ENCODE measurements around the gene SNX18. TPM values are rescaled to one million over a fixed set of nuclear protein-coding genes. Genes with fewer than 3 reads are reported as not detected.

Gene SNX18
- total RNA-seq, 1 donor from 2014 or later: 38.8 TPM

DNA sequence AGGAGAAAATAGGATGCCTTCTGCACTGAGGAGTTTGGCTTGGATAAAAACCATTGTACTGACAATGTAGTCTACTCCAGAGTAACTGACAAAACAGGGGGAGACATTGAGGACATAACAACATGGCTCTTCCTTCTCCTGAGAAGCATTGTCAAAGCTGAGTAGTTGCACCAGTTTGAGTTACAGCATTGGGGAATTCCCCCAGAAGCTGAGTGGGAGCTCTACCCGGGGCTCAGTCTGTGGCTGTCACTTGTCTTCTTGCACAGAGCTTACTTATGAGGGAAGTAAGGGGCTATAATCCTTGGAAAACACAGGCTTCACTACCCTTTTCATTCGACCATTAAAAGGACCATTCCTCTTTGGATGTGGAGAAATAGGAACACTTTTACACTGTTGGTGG lies 40.9 kb upstream of the SNX18 start:
- DNase-seq (ENCODE audit: low read depth) (no peak), FAIRE-seq (no peak)
- H3K27ac Mint-ChIP-seq (ENCODE audit: unreplicated experiment): no peak overlapping the region
- H3K9me3 ChIP-seq (ENCODE audit: insufficient read depth, low read depth, low read length): no peaks in the 10 kb centered on the region
- no peak overlapping the region for H3K4me2 ChIP-seq (ENCODE audit: low read length)
- H3K27me3 Mint-ChIP-seq (ENCODE audit: low read depth, unreplicated experiment): peaks cover 3% of the 10 kb centered on the region
- H4K20me1 ChIP-seq (ENCODE audit: insufficient read depth, low read length): no peaks in the 10 kb centered on the region
- no peaks in the 10 kb centered on the region for H3K36me3 Mint-ChIP-seq (ENCODE audit: low read depth, unreplicated experiment)
- no peak overlapping the region for H3K9ac ChIP-seq (ENCODE audit: low read length)
- no peaks in the 10 kb centered on the region for H3K9me3 Mint-ChIP-seq (ENCODE audit: unreplicated experiment)
- H3K4me1 ChIP-seq (ENCODE audit: insufficient read depth, low read length): no peaks in the 10 kb centered on the region
- H2AFZ ChIP-seq (ENCODE audit: low read depth, low read length): no peak overlapping the region
- no peak overlapping the region for H3K27ac ChIP-seq (ENCODE audit: low read depth, low read length)
- no peaks in the 10 kb centered on the region for H3K36me3 ChIP-seq (ENCODE audit: insufficient read depth, low read length)
- no peak overlapping the region for H3K4me3 Mint-ChIP-seq (ENCODE audit: unreplicated experiment)
- no peaks in the 10 kb centered on the region for H3K79me2 ChIP-seq (ENCODE audit: insufficient read depth, low read length)
- no peak overlapping the region for H3K4me3 ChIP-seq (ENCODE audit: insufficient read depth, low read depth, low read length)
- no peak for TF ChIP-seq EZH2 (IDR thresholded peaks at IDR 0.05; ENCODE audit: insufficient read depth, low read length)
- TF ChIP-seq, protein P1, sequence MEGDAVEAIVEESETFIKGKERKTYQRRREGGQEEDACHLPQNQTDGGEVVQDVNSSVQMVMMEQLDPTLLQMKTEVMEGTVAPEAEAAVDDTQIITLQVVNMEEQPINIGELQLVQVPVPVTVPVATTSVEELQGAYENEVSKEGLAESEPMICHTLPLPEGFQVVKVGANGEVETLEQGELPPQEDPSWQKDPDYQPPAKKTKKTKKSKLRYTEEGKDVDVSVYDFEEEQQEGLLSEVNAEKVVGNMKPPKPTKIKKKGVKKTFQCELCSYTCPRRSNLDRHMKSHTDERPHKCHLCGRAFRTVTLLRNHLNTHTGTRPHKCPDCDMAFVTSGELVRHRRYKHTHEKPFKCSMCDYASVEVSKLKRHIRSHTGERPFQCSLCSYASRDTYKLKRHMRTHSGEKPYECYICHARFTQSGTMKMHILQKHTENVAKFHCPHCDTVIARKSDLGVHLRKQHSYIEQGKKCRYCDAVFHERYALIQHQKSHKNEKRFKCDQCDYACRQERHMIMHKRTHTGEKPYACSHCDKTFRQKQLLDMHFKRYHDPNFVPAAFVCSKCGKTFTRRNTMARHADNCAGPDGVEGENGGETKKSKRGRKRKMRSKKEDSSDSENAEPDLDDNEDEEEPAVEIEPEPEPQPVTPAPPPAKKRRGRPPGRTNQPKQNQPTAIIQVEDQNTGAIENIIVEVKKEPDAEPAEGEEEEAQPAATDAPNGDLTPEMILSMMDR (IDR thresholded peaks at IDR 0.05; ENCODE audit: insufficient read depth, low read depth, low read length): no peak
- peaks cover 6% of the 10 kb centered on the region for H3K4me1 Mint-ChIP-seq (ENCODE audit: low read depth, unreplicated experiment)
- H3K27me3 ChIP-seq (ENCODE audit: insufficient read depth, low read length): peaks cover 2% of the 10 kb centered on the region

DNA sequence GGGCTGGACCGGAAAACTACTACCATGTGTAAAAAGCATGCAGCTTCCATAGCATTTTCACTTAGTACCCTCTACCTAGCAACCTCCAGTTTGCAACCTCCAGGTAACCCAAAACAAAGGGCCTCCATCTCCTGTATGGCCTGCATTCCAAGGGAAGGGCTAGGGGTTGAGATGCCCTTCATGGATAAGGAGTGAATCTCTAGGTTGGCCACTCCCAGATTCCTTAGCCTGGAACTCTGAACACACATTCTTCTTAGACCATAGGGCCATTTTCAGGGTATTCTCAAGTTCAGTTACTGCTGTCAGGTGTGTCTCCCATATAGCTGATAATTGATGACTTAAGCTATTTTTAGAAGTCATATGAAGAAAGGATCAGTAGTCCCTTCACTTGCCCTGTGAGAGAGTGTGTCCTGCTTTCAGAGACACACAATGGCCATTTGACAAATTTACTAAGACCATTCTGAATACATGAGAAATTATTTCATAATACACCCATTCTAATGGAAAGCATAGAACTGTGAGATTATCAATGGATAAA lies 39.5 kb upstream of the SNX18 start:
- Mint-ChIP-seq H3K27ac (ENCODE audit: unreplicated experiment) (no peak overlapping the region), H3K36me3 (ENCODE audit: low read depth, unreplicated experiment) (no peaks in the 10 kb centered on the region)
- no peak for FAIRE-seq

DNA sequence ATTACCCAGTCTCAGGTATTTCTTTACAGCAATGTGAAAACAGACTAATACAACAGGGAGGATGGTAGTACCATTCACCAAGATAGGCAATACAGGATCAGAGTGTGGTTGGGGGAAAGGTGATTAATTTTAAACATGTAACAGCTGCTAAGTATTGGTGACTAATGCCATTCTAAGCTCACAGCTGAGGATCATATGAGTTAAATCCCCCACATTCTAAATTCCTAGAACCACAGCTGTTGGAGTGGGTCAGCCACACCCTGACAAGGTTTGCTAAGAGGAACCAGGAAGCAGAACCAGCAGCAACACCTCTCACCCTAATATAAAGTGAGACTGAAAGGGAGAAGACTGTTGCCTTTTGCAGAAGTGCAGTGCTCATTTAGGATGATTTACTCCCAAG lies 37.3 kb upstream of the SNX18 start:
- TF ChIP-seq EZH2 (IDR thresholded peaks at IDR 0.05; ENCODE audit: insufficient read depth, low read length): no peak
- TF ChIP-seq, protein P1 (IDR thresholded peaks at IDR 0.05; ENCODE audit: insufficient read depth, low read depth, low read length): no peak
- Mint-ChIP-seq H3K27ac (ENCODE audit: unreplicated experiment) (no peak overlapping the region), H3K36me3 (ENCODE audit: low read depth, unreplicated experiment) (no peaks in the 10 kb centered on the region), H3K4me1 (ENCODE audit: low read depth, unreplicated experiment) (peaks cover 11% of the 10 kb centered on the region), H3K27me3 (ENCODE audit: low read depth, unreplicated experiment) (peaks cover 5% of the 10 kb centered on the region), H3K4me3 (ENCODE audit: unreplicated experiment) (no peak overlapping the region), H3K9me3 (ENCODE audit: unreplicated experiment) (no peaks in the 10 kb centered on the region)
- FAIRE-seq (no peak), DNase-seq (ENCODE audit: low read depth) (peak; percentile 35)
- Histone ChIP-seq H3K27ac (ENCODE audit: low read depth, low read length) (no peak overlapping the region), H3K4me2 (ENCODE audit: low read length) (no peak overlapping the region), H3K4me3 (ENCODE audit: insufficient read depth, low read depth, low read length) (no peak overlapping the region), H3K9me3 (ENCODE audit: insufficient read depth, low read depth, low read length) (no peaks in the 10 kb centered on the region), H3K9ac (ENCODE audit: low read length) (no peak overlapping the region), H2AFZ (ENCODE audit: low read depth, low read length) (no peak overlapping the region), H3K27me3 (ENCODE audit: insufficient read depth, low read length) (peaks cover 2% of the 10 kb centered on the region), H3K79me2 (ENCODE audit: insufficient read depth, low read length) (no peaks in the 10 kb centered on the region), H3K4me1 (ENCODE audit: insufficient read depth, low read length) (no peaks in the 10 kb centered on the region), H4K20me1 (ENCODE audit: insufficient read depth, low read length) (no peaks in the 10 kb centered on the region), H3K36me3 (ENCODE audit: insufficient read depth, low read length) (no peaks in the 10 kb centered on the region)

More for the DNA sequence above, 39.5 kb upstream of the SNX18 start:
- Histone ChIP-seq H3K27ac (ENCODE audit: low read depth, low read length) (no peak overlapping the region), H3K36me3 (ENCODE audit: insufficient read depth, low read length) (no peaks in the 10 kb centered on the region), H3K9ac (ENCODE audit: low read length) (no peak overlapping the region), H3K79me2 (ENCODE audit: insufficient read depth, low read length) (no peaks in the 10 kb centered on the region), H3K27me3 (ENCODE audit: insufficient read depth, low read length) (peaks cover 2% of the 10 kb centered on the region), H3K4me1 (ENCODE audit: insufficient read depth, low read length) (no peaks in the 10 kb centered on the region), H3K4me3 (ENCODE audit: insufficient read depth, low read depth, low read length) (no peak overlapping the region), H4K20me1 (ENCODE audit: insufficient read depth, low read length) (no peaks in the 10 kb centered on the region), H3K4me2 (ENCODE audit: low read length) (no peak overlapping the region), H2AFZ (ENCODE audit: low read depth, low read length) (no peak overlapping the region), H3K9me3 (ENCODE audit: insufficient read depth, low read depth, low read length) (no peaks in the 10 kb centered on the region)
- Mint-ChIP-seq H3K9me3 (ENCODE audit: unreplicated experiment) (no peaks in the 10 kb centered on the region), H3K4me3 (ENCODE audit: unreplicated experiment) (no peak overlapping the region), H3K4me1 (ENCODE audit: low read depth, unreplicated experiment) (peaks cover 6% of the 10 kb centered on the region), H3K27me3 (ENCODE audit: low read depth, unreplicated experiment) (peaks cover 5% of the 10 kb centered on the region)
- DNase-seq (ENCODE audit: low read depth): no peak
- no peak for TF ChIP-seq EZH2 (IDR thresholded peaks at IDR 0.05; ENCODE audit: insufficient read depth, low read length)
- TF ChIP-seq, protein P1 (IDR thresholded peaks at IDR 0.05; ENCODE audit: insufficient read depth, low read depth, low read length): no peak
